Esophagus squamous epithelium (tissue), 5 donors: ENCODE data around the gene CHPF2. TPM values are rescaled to one million over a fixed set of nuclear protein-coding genes. Genes with fewer than 3 reads are reported as not detected.
A peak's percentile ranks its signal among the peaks of the same experiment; 100 is the strongest.

Experiments used
- DNase-seq: peaks from one replicate; lab custom pipeline; 2025; lab: John Stamatoyannopoulos, UW
- H3K27ac ChIP-seq, 4 donors: fragments of 200-600 bp; sonication (generic); one replicate each; pipeline ENCODE4 v1.5.1; 2016 to 2019; ENCODE audit warnings: mild to moderate bottlenecking in 1 of 4
- H3K27me3 ChIP-seq, 4 donors: fragments of 200-600 bp; sonication (generic); 1 replicate in 3 of 4; 2 replicates in 1 of 4; pipeline versions ENCODE4 v1.5.1 to v1.6.0; 2017 to 2021; ENCODE audit warnings: antibody characterized with exemption in 1 of 4
- H3K36me3 ChIP-seq, 3 donors: fragments of 200-600 bp; sonication (generic); one replicate each; pipeline ENCODE4 v1.5.1; 2016 to 2019
- H3K4me1 ChIP-seq, 3 donors: fragments of 200-600 bp; sonication (generic); one replicate each; pipeline ENCODE4 v1.5.1; 2017 to 2019
- H3K4me3 ChIP-seq, 4 donors: fragments of 200-600 bp; sonication (generic); 1 replicate in 3 of 4; 2 replicates in 1 of 4; pipeline ENCODE4 v1.5.1; 2016 to 2019; ENCODE audit warnings: mild to moderate bottlenecking in 2 of 4, moderate library complexity in 1 of 4
- H3K9me3 ChIP-seq, 3 donors: fragments of 200-600 bp; sonication (generic); one replicate each; pipeline ENCODE4 v1.5.1; 2016 to 2019
- POLR2A ChIP-seq, 4 donors: fragments of 450-650 bp; IDR thresholded peaks; one replicate each; pipeline ENCODE4 v1.6.1; 2017; ENCODE audit warnings: antibody characterized with exemption in 4 of 4, mild to moderate bottlenecking in 4 of 4, moderate library complexity in 3 of 4
- WGBS, 2 donors: methylation state at CpG; one replicate each; pipeline ENCODE4 v1.1.5; 2018; 5-methylcytosine and 5-hydroxymethylcytosine counted together
- intact Hi-C: fragments of 100-400 bp; cut with DNase I; formaldehyde crosslinking; loops from one replicate; pipeline ENCODE4 v1.15.0; 2022
- total RNA-seq, 4 donors: library from RNA; depleted of rRNA; stranded (reverse); fragments of >200 nt; gene quantifications; one replicate each; pipeline ENCODE4 v1.1.0, GENCODE V29; 2016
- TF ChIP-seq, protein P1 (sequence below), 6 experiments: fragments of 450-650 bp in 4 of 6; fragments of 200-600 bp in 2 of 6; sonication (generic) in 2 of 6; IDR thresholded peaks; one replicate each; pipeline ENCODE4 v1.5.1; 2016 to 2019; ENCODE audit warnings: antibody characterized with exemption in 6 of 6, mild to moderate bottlenecking in 4 of 6, moderate library complexity in 4 of 6
- donor health status: DM: yes; HTN: yes; CAD: no.

The CHPF2 gene, protein sequence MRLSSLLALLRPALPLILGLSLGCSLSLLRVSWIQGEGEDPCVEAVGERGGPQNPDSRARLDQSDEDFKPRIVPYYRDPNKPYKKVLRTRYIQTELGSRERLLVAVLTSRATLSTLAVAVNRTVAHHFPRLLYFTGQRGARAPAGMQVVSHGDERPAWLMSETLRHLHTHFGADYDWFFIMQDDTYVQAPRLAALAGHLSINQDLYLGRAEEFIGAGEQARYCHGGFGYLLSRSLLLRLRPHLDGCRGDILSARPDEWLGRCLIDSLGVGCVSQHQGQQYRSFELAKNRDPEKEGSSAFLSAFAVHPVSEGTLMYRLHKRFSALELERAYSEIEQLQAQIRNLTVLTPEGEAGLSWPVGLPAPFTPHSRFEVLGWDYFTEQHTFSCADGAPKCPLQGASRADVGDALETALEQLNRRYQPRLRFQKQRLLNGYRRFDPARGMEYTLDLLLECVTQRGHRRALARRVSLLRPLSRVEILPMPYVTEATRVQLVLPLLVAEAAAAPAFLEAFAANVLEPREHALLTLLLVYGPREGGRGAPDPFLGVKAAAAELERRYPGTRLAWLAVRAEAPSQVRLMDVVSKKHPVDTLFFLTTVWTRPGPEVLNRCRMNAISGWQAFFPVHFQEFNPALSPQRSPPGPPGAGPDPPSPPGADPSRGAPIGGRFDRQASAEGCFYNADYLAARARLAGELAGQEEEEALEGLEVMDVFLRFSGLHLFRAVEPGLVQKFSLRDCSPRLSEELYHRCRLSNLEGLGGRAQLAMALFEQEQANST
- 10 to 100 TPM; 21.8 to 23.5 (median 22.3) TPM for total RNA-seq

DNA sequence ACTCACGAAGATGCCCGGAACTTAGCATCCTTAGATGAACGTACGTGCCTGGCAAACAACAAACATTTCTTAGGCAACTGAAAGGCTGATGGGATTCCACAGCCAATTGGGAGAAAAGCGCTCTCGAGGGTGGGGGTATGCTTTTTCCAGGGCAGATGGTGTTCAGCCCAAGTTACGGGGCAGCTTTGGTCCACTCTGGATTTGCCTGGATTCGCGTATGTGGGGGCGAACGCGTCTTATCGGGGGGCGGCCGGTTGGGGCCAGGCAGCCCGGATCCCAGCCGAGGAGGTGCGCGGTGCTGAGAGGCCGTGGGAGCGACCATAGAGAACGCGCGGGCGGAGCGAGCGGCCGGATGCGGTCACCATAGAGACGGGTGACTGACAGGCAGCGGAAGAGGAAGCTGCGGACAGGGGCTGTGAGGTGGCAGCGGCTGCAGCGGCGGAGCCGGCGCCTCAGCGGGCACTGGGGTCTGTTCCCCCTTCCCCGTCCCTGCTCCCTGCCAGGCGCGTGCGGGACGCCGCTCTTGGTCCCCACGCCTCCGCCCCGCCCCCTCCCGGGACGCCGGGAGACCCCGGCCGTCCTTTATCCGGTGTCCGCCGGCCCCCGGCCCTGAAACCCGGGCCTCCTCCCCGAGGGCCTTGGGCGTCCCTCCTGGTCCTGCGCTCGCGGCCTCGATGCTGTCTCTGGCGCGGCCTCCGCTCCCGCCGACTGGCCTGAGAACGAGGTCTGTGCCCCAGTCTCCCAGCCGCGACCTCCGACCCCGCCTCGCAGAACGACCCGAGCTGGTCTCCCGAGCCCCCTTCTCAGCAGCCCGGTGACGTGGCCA, at the start of gene CHPF2:
Gene CHPF2 (plus strand): TSS at position 393 of the 826 bp plus-strand sequence. CDS start 1,529 bp downstream, outside the sequence.
- Histone ChIP-seq H3K9me3 (no peaks in the 10 kb centered on the region), H3K36me3 (peaks cover 8 to 29% (median 17%) of the 10 kb centered on the region in 3 donors), H3K27ac (peak within 1 kb of the TSS; percentile 85 to 90 (median 87)), H3K4me1 (peaks cover 23 to 50% (median 23%) of the 10 kb centered on the region in 3 donors), H3K4me3 (peak within 1 kb of the TSS; percentile 81 to 100 (median 94)), H3K27me3 (no peaks in the 10 kb centered on the region)
- TF ChIP-seq, protein P1, sequence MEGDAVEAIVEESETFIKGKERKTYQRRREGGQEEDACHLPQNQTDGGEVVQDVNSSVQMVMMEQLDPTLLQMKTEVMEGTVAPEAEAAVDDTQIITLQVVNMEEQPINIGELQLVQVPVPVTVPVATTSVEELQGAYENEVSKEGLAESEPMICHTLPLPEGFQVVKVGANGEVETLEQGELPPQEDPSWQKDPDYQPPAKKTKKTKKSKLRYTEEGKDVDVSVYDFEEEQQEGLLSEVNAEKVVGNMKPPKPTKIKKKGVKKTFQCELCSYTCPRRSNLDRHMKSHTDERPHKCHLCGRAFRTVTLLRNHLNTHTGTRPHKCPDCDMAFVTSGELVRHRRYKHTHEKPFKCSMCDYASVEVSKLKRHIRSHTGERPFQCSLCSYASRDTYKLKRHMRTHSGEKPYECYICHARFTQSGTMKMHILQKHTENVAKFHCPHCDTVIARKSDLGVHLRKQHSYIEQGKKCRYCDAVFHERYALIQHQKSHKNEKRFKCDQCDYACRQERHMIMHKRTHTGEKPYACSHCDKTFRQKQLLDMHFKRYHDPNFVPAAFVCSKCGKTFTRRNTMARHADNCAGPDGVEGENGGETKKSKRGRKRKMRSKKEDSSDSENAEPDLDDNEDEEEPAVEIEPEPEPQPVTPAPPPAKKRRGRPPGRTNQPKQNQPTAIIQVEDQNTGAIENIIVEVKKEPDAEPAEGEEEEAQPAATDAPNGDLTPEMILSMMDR (IDR thresholded peaks at IDR 0.05): no peak
- TF ChIP-seq POLR2A (IDR thresholded peaks at IDR 0.05): peak in 2 of 4 donors; percentile 74 to 88
- intact Hi-C loops: no loop called here
- 0% methylated on average over 1 to 8 of the region's 79 CpGs for WGBS, 2 donors
- DNase-seq: peak; percentile 53

- H3K4me1 ChIP-seq: no peaks in the 10 kb centered on the region
- no peak overlapping the region for H3K27ac ChIP-seq
- no peak overlapping the region for H3K4me3 ChIP-seq
- no peak for DNase-seq
- 78 to 84% methylated on average over 7 to 14 of the region's 16 CpGs for WGBS, 2 donors
- no peaks in the 10 kb centered on the region for H3K36me3 ChIP-seq
- no peaks in the 10 kb centered on the region for H3K9me3 ChIP-seq
- intact Hi-C loops: no loop called here
- peaks cover 0 to 20% (median 0%) of the 10 kb centered on the region in 4 donors for H3K27me3 ChIP-seq
- TF ChIP-seq, protein P1 (IDR thresholded peaks at IDR 0.05): no peak
- no peak for TF ChIP-seq POLR2A (IDR thresholded peaks at IDR 0.05)
Measured at GRCh38 chr7:151185762-151186639, 46.3 kb upstream of the CHPF2 start.

DNA sequence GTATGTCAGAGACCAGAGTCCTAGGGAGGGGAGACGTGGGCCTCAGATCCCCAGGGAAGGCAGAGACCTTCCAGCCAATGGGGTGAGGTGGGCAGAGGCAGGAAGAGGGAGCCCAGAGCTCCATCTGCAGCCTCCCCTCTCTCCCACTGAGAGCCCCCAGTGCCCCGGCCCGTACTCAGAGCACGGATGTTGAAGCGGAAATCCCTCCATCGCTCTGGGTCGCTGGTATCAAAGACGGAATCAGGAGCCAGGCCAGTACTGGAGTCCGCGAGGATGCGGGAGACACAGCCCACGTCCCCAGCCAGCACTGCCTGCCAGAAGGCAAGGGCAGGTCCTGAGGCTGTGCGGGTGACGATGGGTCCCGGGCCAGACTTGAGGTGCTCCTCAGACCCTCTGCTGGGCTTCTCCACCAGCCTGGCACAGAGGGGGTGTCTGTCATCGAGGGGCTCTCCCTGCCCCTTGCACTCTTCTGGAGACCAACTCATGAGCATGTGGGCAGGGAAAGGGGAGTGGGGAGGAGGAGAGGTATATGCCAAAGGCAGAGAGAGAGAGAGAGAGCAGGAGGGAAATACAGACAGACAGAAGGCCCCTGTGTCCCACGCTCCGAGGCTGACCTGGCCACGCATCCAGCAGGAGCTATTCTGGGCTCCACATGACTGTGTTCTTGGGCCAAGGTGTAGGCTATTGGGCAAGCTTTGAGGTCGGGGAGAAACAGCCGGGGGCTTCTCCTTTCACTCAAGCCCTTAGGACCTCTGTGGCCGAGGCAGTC, 45.5 kb upstream of the CHPF2 start, which contains the start of gene ASB10:
Gene ASB10 (minus strand): TSS at position 611 of the 769 bp plus-strand sequence. CDS start 120 bp downstream, at position 491.
- 74 to 82% methylated on average over 3 to 13 of the region's 22 CpGs for WGBS, 2 donors
- Histone ChIP-seq H3K9me3 (no peaks in the 10 kb centered on the region), H3K36me3 (no peaks in the 10 kb centered on the region), H3K4me1 (no peaks in the 10 kb centered on the region), H3K27me3 (peaks cover 0 to 16% (median 0%) of the 10 kb centered on the region in 4 donors), H3K4me3 (no peak within 1 kb of the TSS), H3K27ac (no peak within 1 kb of the TSS)
- TF ChIP-seq POLR2A (IDR thresholded peaks at IDR 0.05): no peak
- TF ChIP-seq, protein P1 (IDR thresholded peaks at IDR 0.05): no peak
- no peak for DNase-seq
- intact Hi-C loops: no loop called here
